H1 (cell line): ENCODE results near the gene AKAP8. TPM values are rescaled to one million over a fixed set of nuclear protein-coding genes. Genes with fewer than 3 reads are reported as not detected.

ENCODE experiments used
- EZH2 ChIP-seq: fragments of 200-600 bp; sonication (generic); IDR thresholded peaks from 2 replicates; pipeline ENCODE4 v1.7.1; 2012; ENCODE audit warnings: low read depth, mild to moderate bottlenecking, moderate library complexity, low read length, inconsistent platforms; ENCODE audit not compliant: severe bottlenecking
- polyA plus RNA-seq, 7 experiments: library from polyadenylated mRNA; depleted of rRNA in 3 of 7; stranded (reverse) in 5 of 7; unstranded in 2 of 7; fragments of >200 nt in 5 of 7; fragments of 200-250 nt in 2 of 7; gene quantifications; 1 replicate in 5 of 7; 2 replicates in 1 of 7; 4 replicates in 1 of 7; pipeline versions ENCODE4 v1.2.1 to v1.2.3, GENCODE V29; 2011 to 2013; ENCODE audit warnings: missing spikeins in 2 of 7, mixed read lengths in 2 of 7
- total RNA-seq: library from RNA; stranded (reverse); fragmentation: NEBNext Ultra II Directional; extraction: Animal tissue kit (Norgen Biotek cat#: 25700); gene quantifications from 2 replicates; pipeline ENCODE4 v1.2.1, GENCODE V29; 2021

AKAP8 gene
- total and polyA plus RNA-seq, 2 of the 8 experiments (the other 6 are each of a cell fraction or from before 2014, with no cell fraction given), result 17.0 to 41.0 TPM

DNA sequence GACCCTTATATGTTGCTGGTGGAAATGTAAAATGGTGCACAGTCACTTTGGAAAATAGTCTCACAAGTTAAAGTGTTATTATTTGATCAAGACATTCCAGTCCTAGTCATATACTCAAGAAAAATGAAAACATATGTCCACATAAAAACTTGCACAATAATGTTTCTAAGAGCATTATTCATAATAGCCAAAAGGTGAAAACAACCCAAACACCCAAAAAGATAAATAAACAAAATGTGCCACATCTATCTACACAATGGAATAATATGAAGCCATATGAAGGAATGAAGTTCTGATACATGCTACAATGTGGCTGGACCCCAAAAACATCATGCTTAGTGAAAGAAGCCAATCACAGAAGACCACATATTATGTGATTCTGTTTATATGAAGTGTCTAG, 14.4 kb upstream of the AKAP8 start (continued):
- TF ChIP-seq EZH2, result no peak
